ENCODE measurements around the gene KLK11. TPM values are rescaled to one million over a fixed set of nuclear protein-coding genes. Genes with fewer than 3 reads are reported as not detected.
A peak's percentile ranks its signal among the peaks of the same experiment; 100 is the strongest.

KLK11 gene
- total and polyA plus RNA-seq, 2 of the 8 experiments (the other 6 are each of a cell fraction or from before 2014, with no cell fraction given): 0.45 TPM; not detected in 1

GRCh38 chr19:51018745-51019543 is 7.5 kb downstream of the KLK11 start (continued):
- TF ChIP-seq KDM4A (IDR thresholded peaks at IDR 0.05; ENCODE audit: low read depth, low read length, severe bottlenecking) (peak; percentile 78), RBBP5 (IDR thresholded peaks at IDR 0.05; ENCODE audit: borderline replicate concordance, low read depth, low read length) (no peak), TAF1 (IDR thresholded peaks at IDR 0.05; ENCODE audit: low read depth, low read length) (0 out of 2 replicates have a peak, but pooled peaks have one; percentile 31), SP2 (IDR thresholded peaks at IDR 0.05; ENCODE audit: low read length) (no peak), MAX (IDR thresholded peaks at IDR 0.05) (no peak), ATF2 (IDR thresholded peaks at IDR 0.05; ENCODE audit: low read length) (no peak), E2F6 (IDR thresholded peaks at IDR 0.05) (0 out of 2 replicates have a peak, but pooled peaks have one; percentile 25), BACH1 (IDR thresholded peaks at IDR 0.05; ENCODE audit: low read length) (0 out of 2 replicates have a peak, but pooled peaks have one; percentile 27), NANOG (IDR thresholded peaks at IDR 0.05; ENCODE audit: insufficient read depth, low read depth, low read length, poor library complexity, severe bottlenecking) (no peak), POU5F1 (IDR thresholded peaks at IDR 0.05; ENCODE audit: low read depth, low read length) (no peak), POLR2A (IDR thresholded peaks at IDR 0.05; ENCODE audit: control extremely low read depth in 1 of 2, low read depth in 2 of 2, low read length in 2 of 2) (no peak), EP300 (IDR thresholded peaks at IDR 0.05; ENCODE audit: borderline replicate concordance in 1 of 2, low read depth in 2 of 2, low read length in 2 of 2) (no peak)

Data from H1 (cell line).